Measurements from ENCODE around the gene MRPL21. TPM values are rescaled to one million over a fixed set of nuclear protein-coding genes. Genes with fewer than 3 reads are reported as not detected.

Gene MRPL21
- total and polyA plus RNA-seq, 2 donors from 2014 or later: 45.0 to 147 TPM

DNA sequence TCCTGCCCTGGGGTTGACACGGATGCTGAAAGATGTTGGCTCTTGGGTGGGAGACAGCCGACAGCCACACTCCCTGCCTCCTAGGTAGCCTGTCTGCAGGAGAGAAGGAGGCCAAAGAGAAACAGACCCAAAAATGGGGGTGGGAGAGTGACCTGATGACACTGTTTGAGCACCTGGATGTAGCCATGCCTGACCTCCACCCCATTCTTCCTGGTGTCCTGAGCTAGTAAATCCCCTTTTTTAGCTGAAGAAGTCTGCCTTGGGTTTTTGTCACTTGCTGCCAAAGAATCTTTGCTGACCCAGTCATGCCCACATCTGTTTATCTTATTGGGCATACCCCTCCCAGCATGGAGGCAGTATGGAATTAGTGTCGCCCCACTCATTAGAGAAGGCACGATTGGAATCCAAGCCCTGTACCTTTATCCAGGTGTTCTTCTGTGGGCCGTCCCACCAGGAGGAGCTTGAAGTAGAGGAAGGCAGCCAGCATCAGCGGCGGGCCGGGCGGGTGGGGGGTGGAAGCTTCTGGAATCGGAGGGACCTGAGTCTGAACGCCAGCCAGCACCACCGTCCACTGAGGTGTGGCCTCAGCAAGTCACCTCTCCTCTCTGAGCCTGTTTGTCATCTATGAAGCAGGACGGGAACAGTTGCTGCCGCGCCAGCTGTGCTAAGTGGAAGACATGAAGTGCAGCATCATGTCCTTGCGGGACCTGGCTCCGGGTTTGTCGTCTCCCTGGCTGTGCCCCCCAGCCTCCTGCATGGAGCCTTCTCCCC, 37.9 kb upstream of the MRPL21 start:
- H3K27me3 ChIP-seq (ENCODE audit: control insufficient read depth, insufficient read depth, low read length): no peaks in the 10 kb centered on the region
- DNase-seq (peak in 1 of 5 donors; percentile 40), FAIRE-seq (no peak)
- H3K9me3 ChIP-seq (ENCODE audit: control insufficient read depth in 2 of 3, insufficient read depth in 1 of 3, low read length in 3 of 3): no peaks in the 10 kb centered on the region
- H3K4me1 ChIP-seq (ENCODE audit: control insufficient read depth in 2 of 3, insufficient read depth in 2 of 3, low read depth in 1 of 3, low read length in 3 of 3): no peaks in the 10 kb centered on the region
- TF ChIP-seq, protein P1, sequence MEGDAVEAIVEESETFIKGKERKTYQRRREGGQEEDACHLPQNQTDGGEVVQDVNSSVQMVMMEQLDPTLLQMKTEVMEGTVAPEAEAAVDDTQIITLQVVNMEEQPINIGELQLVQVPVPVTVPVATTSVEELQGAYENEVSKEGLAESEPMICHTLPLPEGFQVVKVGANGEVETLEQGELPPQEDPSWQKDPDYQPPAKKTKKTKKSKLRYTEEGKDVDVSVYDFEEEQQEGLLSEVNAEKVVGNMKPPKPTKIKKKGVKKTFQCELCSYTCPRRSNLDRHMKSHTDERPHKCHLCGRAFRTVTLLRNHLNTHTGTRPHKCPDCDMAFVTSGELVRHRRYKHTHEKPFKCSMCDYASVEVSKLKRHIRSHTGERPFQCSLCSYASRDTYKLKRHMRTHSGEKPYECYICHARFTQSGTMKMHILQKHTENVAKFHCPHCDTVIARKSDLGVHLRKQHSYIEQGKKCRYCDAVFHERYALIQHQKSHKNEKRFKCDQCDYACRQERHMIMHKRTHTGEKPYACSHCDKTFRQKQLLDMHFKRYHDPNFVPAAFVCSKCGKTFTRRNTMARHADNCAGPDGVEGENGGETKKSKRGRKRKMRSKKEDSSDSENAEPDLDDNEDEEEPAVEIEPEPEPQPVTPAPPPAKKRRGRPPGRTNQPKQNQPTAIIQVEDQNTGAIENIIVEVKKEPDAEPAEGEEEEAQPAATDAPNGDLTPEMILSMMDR (IDR thresholded peaks at IDR 0.05; ENCODE audit: borderline replicate concordance, extremely low read depth, insufficient read depth): no peak
- peaks cover 0 to 21% (median 9%) of the 10 kb centered on the region in 3 donors for H3K36me3 ChIP-seq (ENCODE audit: control insufficient read depth in 2 of 3, insufficient read depth in 3 of 3, low read length in 3 of 3)
- no peak overlapping the region for H3K9ac ChIP-seq (ENCODE audit: low read length in 3 of 3)
- H3K4me3 ChIP-seq (ENCODE audit: low read length in 3 of 3): no peak overlapping the region
- intact Hi-C loops (cut with DNase I): no loop called here
- H3K27ac ChIP-seq (ENCODE audit: low read depth in 2 of 2, low read length in 2 of 2): no peak overlapping the region

DNA sequence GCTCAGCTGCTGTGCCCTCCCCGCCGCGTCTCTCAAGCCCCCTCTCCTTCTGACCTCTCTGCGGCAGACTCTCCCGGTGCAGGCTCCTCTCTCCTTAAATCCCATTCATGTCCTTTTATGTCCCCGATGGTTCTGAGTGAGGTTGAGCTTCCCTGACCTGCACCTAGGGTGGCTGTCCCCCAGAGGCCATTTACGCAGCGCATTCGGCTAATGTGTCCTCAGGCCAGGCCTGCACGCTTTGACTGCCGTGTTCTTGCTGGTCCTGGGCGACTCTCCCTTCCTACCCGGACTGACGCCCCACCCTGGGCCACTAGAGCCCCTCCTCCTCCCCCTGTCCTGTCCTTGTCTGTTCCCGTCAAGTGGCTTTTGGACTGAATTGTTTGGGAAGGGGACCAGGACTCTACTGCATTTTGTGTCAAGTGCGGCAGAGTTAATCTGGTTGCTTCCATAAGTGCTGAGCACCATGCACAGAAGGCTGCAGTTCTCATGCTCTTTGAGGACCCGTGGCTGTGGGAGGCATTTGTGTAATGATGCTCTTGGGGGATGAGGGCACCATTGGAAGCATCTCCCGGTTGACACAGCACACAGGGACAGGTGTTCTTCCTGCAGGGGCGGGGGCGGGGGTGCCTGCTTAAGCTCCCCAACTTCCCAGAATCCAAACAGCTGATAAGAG, 37.2 kb upstream of the MRPL21 start:
- Histone ChIP-seq H3K36me3 (ENCODE audit: control insufficient read depth in 2 of 3, insufficient read depth in 3 of 3, low read length in 3 of 3) (peaks cover 0 to 22% (median 14%) of the 10 kb centered on the region in 3 donors), H3K9ac (ENCODE audit: low read length in 3 of 3) (no peak overlapping the region), H3K27me3 (ENCODE audit: control insufficient read depth, insufficient read depth, low read length) (no peaks in the 10 kb centered on the region), H3K27ac (ENCODE audit: low read depth in 2 of 2, low read length in 2 of 2) (no peak overlapping the region), H3K9me3 (ENCODE audit: control insufficient read depth in 2 of 3, insufficient read depth in 1 of 3, low read length in 3 of 3) (no peaks in the 10 kb centered on the region), H3K4me3 (ENCODE audit: low read length in 3 of 3) (no peak overlapping the region), H3K4me1 (ENCODE audit: control insufficient read depth in 2 of 3, insufficient read depth in 2 of 3, low read depth in 1 of 3, low read length in 3 of 3) (no peaks in the 10 kb centered on the region)
- DNase-seq (peak in 1 of 5 donors; percentile 53), FAIRE-seq (no peak)
- intact Hi-C loops (cut with DNase I): no loop called here
- TF ChIP-seq, protein P1 (IDR thresholded peaks at IDR 0.05; ENCODE audit: borderline replicate concordance, extremely low read depth, insufficient read depth): no peak

DNA sequence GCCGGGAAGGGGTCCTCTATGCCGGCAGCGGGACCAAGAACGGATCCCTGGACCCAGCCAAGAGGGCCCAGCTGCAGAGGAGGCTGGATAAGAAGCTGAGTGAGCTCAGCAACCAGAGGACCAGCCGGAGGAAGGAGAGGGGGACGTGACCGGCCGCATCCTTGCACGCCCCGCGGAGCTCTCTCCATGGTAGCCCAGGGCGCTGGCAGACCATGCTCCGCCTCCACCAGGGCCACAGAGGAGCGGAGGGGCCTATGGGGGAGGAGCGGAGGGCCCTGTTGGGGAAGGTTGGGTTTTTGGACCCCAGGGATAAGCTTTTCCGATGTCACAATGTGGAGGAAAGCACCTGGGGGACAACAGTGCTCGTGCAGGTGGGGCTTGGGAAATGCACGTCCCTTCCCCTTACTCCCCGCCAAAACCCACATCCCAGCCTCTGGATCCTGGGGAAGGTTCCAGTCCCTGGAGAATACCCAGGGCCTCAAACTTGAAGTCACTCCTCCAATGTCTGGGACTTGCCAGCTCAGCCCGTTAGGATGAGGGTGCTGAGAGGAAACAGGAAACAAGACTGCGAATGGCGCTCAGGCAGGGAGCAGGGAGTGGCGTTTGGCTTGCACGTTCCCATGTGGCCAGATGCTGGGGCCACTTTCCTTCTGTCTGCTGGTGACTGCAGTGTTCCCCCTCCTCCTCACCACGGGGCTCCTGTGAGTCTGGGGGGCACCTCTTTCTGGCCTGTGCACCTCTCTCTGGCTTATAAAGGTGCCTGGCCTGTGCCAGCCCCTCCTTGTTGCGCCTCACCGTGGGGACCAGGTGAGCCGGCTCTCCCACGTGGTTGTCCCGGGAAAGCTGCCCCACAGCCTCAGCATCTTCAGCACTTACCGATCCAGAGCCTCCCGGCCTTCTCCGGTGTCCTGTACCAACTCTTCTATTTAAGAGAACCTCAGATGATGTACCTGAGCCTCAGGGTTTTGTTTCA, 36.2 kb upstream of the MRPL21 start:
- Histone ChIP-seq H3K4me1 (ENCODE audit: control insufficient read depth in 2 of 3, insufficient read depth in 2 of 3, low read depth in 1 of 3, low read length in 3 of 3) (no peaks in the 10 kb centered on the region), H3K9me3 (ENCODE audit: control insufficient read depth in 2 of 3, insufficient read depth in 1 of 3, low read length in 3 of 3) (no peaks in the 10 kb centered on the region), H3K36me3 (ENCODE audit: control insufficient read depth in 2 of 3, insufficient read depth in 3 of 3, low read length in 3 of 3) (peaks cover 0 to 22% (median 14%) of the 10 kb centered on the region in 3 donors), H3K4me3 (ENCODE audit: low read length in 3 of 3) (no peak overlapping the region), H3K9ac (ENCODE audit: low read length in 3 of 3) (no peak overlapping the region), H3K27me3 (ENCODE audit: control insufficient read depth, insufficient read depth, low read length) (no peaks in the 10 kb centered on the region), H3K27ac (ENCODE audit: low read depth in 2 of 2, low read length in 2 of 2) (no peak overlapping the region)
- intact Hi-C loops (cut with DNase I): no loop called here
- TF ChIP-seq, protein P1 (IDR thresholded peaks at IDR 0.05; ENCODE audit: borderline replicate concordance, extremely low read depth, insufficient read depth): no peak
- DNase-seq: peak in 1 of 5 donors; percentile 45
- FAIRE-seq: no peak

All from kidney (tissue), 14 donors.